OCI-LY1 (cell line): ENCODE results near the gene ACSL1.

Experiments used
- EZH2 ChIP-seq: fragments of 200-600 bp; sonication (generic), shearing (Covaris generic); IDR thresholded peaks from 2 replicates; pipeline ENCODE4 v1.8.0; 2017; ENCODE audit warnings: borderline replicate concordance, mixed run types, mild to moderate bottlenecking, antibody characterized with exemption, low read length, moderate library complexity, mixed read lengths
- TF ChIP-seq, protein P1 (sequence below): fragments of 200-600 bp; sonication (generic), shearing (Covaris generic); IDR thresholded peaks from 2 replicates; pipeline ENCODE4 v1.5.1; 2017; ENCODE audit warnings: mild to moderate bottlenecking, antibody characterized with exemption, low read length, moderate library complexity, mixed read lengths

DNA sequence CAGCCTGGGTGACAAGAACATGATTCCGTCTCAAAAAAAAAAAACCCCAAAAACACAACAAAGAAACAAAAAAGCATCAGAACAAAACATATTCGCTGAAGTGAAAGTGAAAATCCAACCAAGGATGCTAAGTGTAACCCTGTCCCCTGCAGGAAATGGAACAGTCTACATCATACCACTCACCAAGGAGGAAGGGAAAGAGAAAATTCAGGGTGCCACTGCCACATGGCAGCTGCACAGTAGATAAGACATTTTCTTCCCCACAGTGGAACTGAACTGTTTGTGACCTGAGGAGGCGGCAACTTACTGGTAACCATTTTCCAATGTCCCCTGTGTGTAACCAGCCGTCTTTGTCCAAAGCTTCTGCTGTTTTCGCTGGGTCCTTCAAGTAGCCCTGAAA is 63.7 kb downstream of the ACSL1 start:
- TF ChIP-seq, protein P1, sequence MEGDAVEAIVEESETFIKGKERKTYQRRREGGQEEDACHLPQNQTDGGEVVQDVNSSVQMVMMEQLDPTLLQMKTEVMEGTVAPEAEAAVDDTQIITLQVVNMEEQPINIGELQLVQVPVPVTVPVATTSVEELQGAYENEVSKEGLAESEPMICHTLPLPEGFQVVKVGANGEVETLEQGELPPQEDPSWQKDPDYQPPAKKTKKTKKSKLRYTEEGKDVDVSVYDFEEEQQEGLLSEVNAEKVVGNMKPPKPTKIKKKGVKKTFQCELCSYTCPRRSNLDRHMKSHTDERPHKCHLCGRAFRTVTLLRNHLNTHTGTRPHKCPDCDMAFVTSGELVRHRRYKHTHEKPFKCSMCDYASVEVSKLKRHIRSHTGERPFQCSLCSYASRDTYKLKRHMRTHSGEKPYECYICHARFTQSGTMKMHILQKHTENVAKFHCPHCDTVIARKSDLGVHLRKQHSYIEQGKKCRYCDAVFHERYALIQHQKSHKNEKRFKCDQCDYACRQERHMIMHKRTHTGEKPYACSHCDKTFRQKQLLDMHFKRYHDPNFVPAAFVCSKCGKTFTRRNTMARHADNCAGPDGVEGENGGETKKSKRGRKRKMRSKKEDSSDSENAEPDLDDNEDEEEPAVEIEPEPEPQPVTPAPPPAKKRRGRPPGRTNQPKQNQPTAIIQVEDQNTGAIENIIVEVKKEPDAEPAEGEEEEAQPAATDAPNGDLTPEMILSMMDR: no peak
- no peak for TF ChIP-seq EZH2
